Measurements from ENCODE around the gene COA7. TPM values are rescaled to one million over a fixed set of nuclear protein-coding genes. Genes with fewer than 3 reads are reported as not detected.

COA7 gene
- total RNA-seq, 3 donors from 2014 or later (not counting 1 experiment from before 2014, with no cell fraction given) = 1.8 to 4.7 (median 3.9) TPM

GRCh38 chr1:52713590-52713989, 15.4 kb upstream of the COA7 start:
- no peaks in the 10 kb centered on the region for H3K36me3 ChIP-seq (ENCODE audit: control insufficient read depth, insufficient read depth, low read length)
- Mint-ChIP-seq H3K9me3 (no peaks in the 10 kb centered on the region), H3K27ac (no peak overlapping the region), H3K27me3 (ENCODE audit: low read depth in 2 of 2) (peaks cover under 1 to 1% of the 10 kb centered on the region in 2 donors), H3K4me1 (no peaks in the 10 kb centered on the region), H3K36me3 (no peaks in the 10 kb centered on the region), H3K4me3 (no peak overlapping the region)
- DNase-seq = no peak
- no peaks in the 10 kb centered on the region for H3K4me1 ChIP-seq (ENCODE audit: control insufficient read depth, insufficient read depth, low read length)
- no peak overlapping the region for H3K4me3 ChIP-seq (ENCODE audit: low read length)
- H3K27ac ChIP-seq (ENCODE audit: low read length) = no peak overlapping the region
- no peaks in the 10 kb centered on the region for H3K9me3 ChIP-seq (ENCODE audit: control insufficient read depth, insufficient read depth, low read length)
- H3K27me3 ChIP-seq (ENCODE audit: control insufficient read depth, insufficient read depth, low read length) = no peaks in the 10 kb centered on the region
- 92% methylated on average over 3 of the region's 4 CpGs for WGBS (ENCODE audit: insufficient coverage)
- intact Hi-C loops (cut with micrococcal nuclease) = no loop called here
- ATAC-seq = no peak
- no peak for TF ChIP-seq CTCF (IDR thresholded peaks at IDR 0.05)

- Mint-ChIP-seq H3K9me3 (no peaks in the 10 kb centered on the region), H3K4me1 (peaks cover 0 to 5% of the 10 kb centered on the region in 2 donors), H3K4me3 (no peak overlapping the region), H3K36me3 (no peaks in the 10 kb centered on the region), H3K27ac (no peak overlapping the region), H3K27me3 (ENCODE audit: low read depth in 2 of 2) (peaks cover 7 to 15% of the 10 kb centered on the region in 2 donors)
- Histone ChIP-seq H3K27ac (ENCODE audit: low read length) (no peak overlapping the region), H3K4me1 (ENCODE audit: control insufficient read depth, insufficient read depth, low read length) (peaks cover under 1% of the 10 kb centered on the region), H3K4me3 (ENCODE audit: low read length) (no peak overlapping the region), H3K9me3 (ENCODE audit: control insufficient read depth, insufficient read depth, low read length) (no peaks in the 10 kb centered on the region), H3K27me3 (ENCODE audit: control insufficient read depth, insufficient read depth, low read length) (no peaks in the 10 kb centered on the region), H3K36me3 (ENCODE audit: control insufficient read depth, insufficient read depth, low read length) (no peaks in the 10 kb centered on the region)
- 82% methylated on average over 5 of the region's 6 CpGs for WGBS (ENCODE audit: insufficient coverage)
- no peak for ATAC-seq
- TF ChIP-seq CTCF (IDR thresholded peaks at IDR 0.05) = no peak
- DNase-seq = no peak
- intact Hi-C loops (cut with micrococcal nuclease) = no loop called here
Measured at GRCh38 chr1:52709016-52709415, 10.9 kb upstream of the COA7 start.

- no peaks in the 10 kb centered on the region for H3K27me3 ChIP-seq (ENCODE audit: control insufficient read depth, insufficient read depth, low read length)
- no peak for ATAC-seq
- H3K27ac ChIP-seq (ENCODE audit: low read length) = no peak overlapping the region
- H3K36me3 ChIP-seq (ENCODE audit: control insufficient read depth, insufficient read depth, low read length) = no peaks in the 10 kb centered on the region
- no peaks in the 10 kb centered on the region for H3K9me3 ChIP-seq (ENCODE audit: control insufficient read depth, insufficient read depth, low read length)
- Mint-ChIP-seq H3K36me3 (no peaks in the 10 kb centered on the region), H3K9me3 (no peaks in the 10 kb centered on the region), H3K27me3 (ENCODE audit: low read depth in 2 of 2) (peaks cover 7 to 15% of the 10 kb centered on the region in 2 donors), H3K27ac (no peak overlapping the region), H3K4me1 (peaks cover 5 to 13% of the 10 kb centered on the region in 2 donors), H3K4me3 (no peak overlapping the region)
- DNase-seq = no peak
- peaks cover 10% of the 10 kb centered on the region for H3K4me1 ChIP-seq (ENCODE audit: control insufficient read depth, insufficient read depth, low read length)
- TF ChIP-seq CTCF (IDR thresholded peaks at IDR 0.05) = no peak
- H3K4me3 ChIP-seq (ENCODE audit: low read length) = no peak overlapping the region
- WGBS (ENCODE audit: insufficient coverage) = 70% methylated on average over 5 of the region's 5 CpGs
- intact Hi-C loops (cut with micrococcal nuclease) = no loop called here
Measured at GRCh38 chr1:52707927-52708655, 9.9 kb upstream of the COA7 start.
